Smooth muscle cell (in vitro differentiated cells): ENCODE data around the gene AKAP8. TPM values are rescaled to one million over a fixed set of nuclear protein-coding genes. Genes with fewer than 3 reads are reported as not detected.
A peak's percentile ranks its signal among the peaks of the same experiment; 100 is the strongest.
"Not testable (repeated sequence)": the region's sequence is repeated elsewhere in the genome, so short reads cannot be mapped to it uniquely, and the experiment has no call there.

Experiments used
- DNase-seq: peaks from one replicate; lab custom pipeline; 2025; ENCODE audit not compliant: unreplicated experiment; lab: John Stamatoyannopoulos, UW
- H2AFZ ChIP-seq: fragments of 200-600 bp; sonication (generic); 2 replicates; pipeline ENCODE4 v1.6.0; 2016; ENCODE audit warnings: antibody characterized with exemption, low read depth, mild to moderate bottlenecking
- H3F3A ChIP-seq: fragments of 200-600 bp; sonication (generic); 2 replicates; pipeline ENCODE4 v1.6.0; 2017; ENCODE audit warnings: antibody characterized with exemption, low read depth
- H3K27ac ChIP-seq: fragments of 200-600 bp; sonication (generic); 2 replicates; pipeline ENCODE4 v1.5.1; 2016; ENCODE audit warnings: low read depth, mild to moderate bottlenecking
- H3K27me3 ChIP-seq: fragments of 200-600 bp; sonication (generic); 2 replicates; pipeline ENCODE4 v1.6.1; 2016; ENCODE audit warnings: low read depth, mild to moderate bottlenecking
- H3K36me3 ChIP-seq: fragments of 200-600 bp; sonication (generic); 2 replicates; pipeline ENCODE4 v1.5.1; 2016; ENCODE audit warnings: low read depth
- H3K4me1 ChIP-seq: fragments of 200-600 bp; sonication (generic); 2 replicates; pipeline ENCODE4 v1.5.1; 2016; ENCODE audit warnings: low read depth
- H3K4me2 ChIP-seq: fragments of 200-600 bp; sonication (generic); 2 replicates; pipeline ENCODE4 v1.6.0; 2016; ENCODE audit warnings: mild to moderate bottlenecking
- H3K4me3 ChIP-seq: fragments of 200-600 bp; sonication (generic); 2 replicates; pipeline ENCODE4 v1.5.1; 2016; ENCODE audit warnings: mild to moderate bottlenecking
- H3K79me2 ChIP-seq: fragments of 200-600 bp; sonication (generic); 2 replicates; pipeline ENCODE4 v1.6.0; 2016; ENCODE audit warnings: low read depth, mild to moderate bottlenecking
- H3K9ac ChIP-seq: fragments of 200-600 bp; sonication (generic); 2 replicates; pipeline ENCODE4 v1.6.0; 2016; ENCODE audit warnings: low read depth
- H3K9me3 ChIP-seq: fragments of 200-600 bp; sonication (generic); replicated peaks from 2 replicates; pipeline ENCODE4 v1.5.1; 2016; ENCODE audit warnings: low read depth
- H4K20me1 ChIP-seq: fragments of 200-600 bp; sonication (generic); 2 replicates; pipeline ENCODE4 v1.6.0; 2016; ENCODE audit warnings: low read depth
- CTCF ChIP-seq: fragments of 200-600 bp; sonication (generic); IDR thresholded peaks from 2 replicates; pipeline ENCODE4 v1.5.1; 2017; ENCODE audit warnings: borderline replicate concordance, mild to moderate bottlenecking, antibody characterized with exemption; ENCODE audit not compliant: insufficient read depth, poor library complexity, severe bottlenecking
- WGBS: methylation state at CpG from one replicate; pipeline ENCODE4 v1.1.7; 2016; ENCODE audit warnings: low lambda C conversion rate; 5-methylcytosine and 5-hydroxymethylcytosine counted together
- polyA plus RNA-seq: library from polyadenylated mRNA; unstranded; fragments of >200 nt; fragmentation: Nextera tagmentation; extraction: Ambion mirVana; gene quantifications from 2 replicates; pipeline ENCODE4 v1.2.1, GENCODE V29; 2016
- total RNA-seq: library from RNA; depleted of rRNA; stranded (reverse); fragments of >200 nt; gene quantifications from 2 replicates; pipeline ENCODE4 v1.2.3, GENCODE V29; 2014

Gene AKAP8
- total and polyA plus RNA-seq, 2 experiments from 2014 or later = 12.0 to 19.1 TPM

GRCh38 chr19:15418579-15419412, 39.2 kb upstream of the AKAP8 start, which contains the start of gene AKAP8L:
Gene AKAP8L (minus strand): TSS chr19:15418988. CDS start chr19:15418923, 65 bp downstream.
- DNase-seq = peak; percentile 89
- H3K4me2 ChIP-seq = peak within 1 kb of the TSS; percentile 95
- peak within 1 kb of the TSS; percentile 76 for H3K27ac ChIP-seq
- H3F3A ChIP-seq = peaks cover 9% of the 10 kb centered on the region
- peaks cover 19% of the 10 kb centered on the region for H3K4me1 ChIP-seq
- under 1% methylated on average over 55 of the region's 61 CpGs for WGBS
- peaks cover 50% of the 10 kb centered on the region for H3K79me2 ChIP-seq
- no peaks in the 10 kb centered on the region for H3K9me3 ChIP-seq
- peak within 1 kb of the TSS; percentile 90 for H3K9ac ChIP-seq
- no peaks in the 10 kb centered on the region for H3K27me3 ChIP-seq
- TF ChIP-seq CTCF = peak; percentile 60
- H2AFZ ChIP-seq = peak within 1 kb of the TSS; percentile 15
- H4K20me1 ChIP-seq = peaks cover 44% of the 10 kb centered on the region
- peak within 1 kb of the TSS; percentile 62 for H3K4me3 ChIP-seq
- peaks cover 9% of the 10 kb centered on the region for H3K36me3 ChIP-seq

- peak overlapping the region; percentile 95 for H3K4me2 ChIP-seq
- under 1% methylated on average over 16 of the region's 16 CpGs for WGBS
- H4K20me1 ChIP-seq = peaks cover 50% of the 10 kb centered on the region
- H3K9me3 ChIP-seq = no peaks in the 10 kb centered on the region
- H3K4me3 ChIP-seq = peak overlapping the region; percentile 62
- peaks cover 3% of the 10 kb centered on the region for H3K36me3 ChIP-seq
- no peak for TF ChIP-seq CTCF
- peak overlapping the region; percentile 90 for H3K9ac ChIP-seq
- H3K79me2 ChIP-seq = peaks cover 56% of the 10 kb centered on the region
- H3K4me1 ChIP-seq = peaks cover 19% of the 10 kb centered on the region
- DNase-seq = no peak
- H3K27ac ChIP-seq = peak overlapping the region; percentile 76
- peak overlapping the region; percentile 15 for H2AFZ ChIP-seq
- H3F3A ChIP-seq = peaks cover 9% of the 10 kb centered on the region
- H3K27me3 ChIP-seq = no peaks in the 10 kb centered on the region
These were observed 38.6 kb upstream of the AKAP8 start for GRCh38 chr19:15418231-15418578.

- no peak for TF ChIP-seq CTCF
- Histone ChIP-seq H3K4me3 (peak overlapping the region; percentile 62), H3K4me2 (peak overlapping the region; percentile 95), H2AFZ (no peak overlapping the region), H3K27me3 (no peaks in the 10 kb centered on the region), H3K79me2 (peaks cover 61% of the 10 kb centered on the region), H3K4me1 (peaks cover 19% of the 10 kb centered on the region), H3F3A (peaks cover 9% of the 10 kb centered on the region), H3K9ac (peak overlapping the region; percentile 90), H4K20me1 (peaks cover 55% of the 10 kb centered on the region), H3K27ac (peak overlapping the region; percentile 76), H3K36me3 (no peaks in the 10 kb centered on the region), H3K9me3 (no peaks in the 10 kb centered on the region)
- WGBS = 22% methylated on average over 9 of the region's 9 CpGs
- DNase-seq = no peak
These were observed 38.1 kb upstream of the AKAP8 start for GRCh38 chr19:15417699-15418098.

- Histone ChIP-seq H3K79me2 (peaks cover 100% of the 10 kb centered on the region), H3K27ac (peak overlapping the region; percentile 13), H3K4me1 (peaks cover 13% of the 10 kb centered on the region), H3K9me3 (no peaks in the 10 kb centered on the region), H3K36me3 (peaks cover 6% of the 10 kb centered on the region), H4K20me1 (peaks cover 100% of the 10 kb centered on the region), H3K27me3 (no peaks in the 10 kb centered on the region), H2AFZ (no peak overlapping the region), H3K4me2 (peak overlapping the region; percentile 54), H3K4me3 (no peak overlapping the region), H3K9ac (no peak overlapping the region), H3F3A (no peaks in the 10 kb centered on the region)
- no peak for TF ChIP-seq CTCF
- DNase-seq = no peak
- WGBS = 83% methylated on average over 4 of the region's 4 CpGs
These were observed 33.2 kb upstream of the AKAP8 start for GRCh38 chr19:15412832-15413231.

- H4K20me1 ChIP-seq = peaks cover 100% of the 10 kb centered on the region
- 96% methylated on average over 2 of the region's 2 CpGs for WGBS
- H2AFZ ChIP-seq, H3K4me2 ChIP-seq, H3K9ac ChIP-seq, H3K4me1 ChIP-seq, H3F3A ChIP-seq, H3K27me3 ChIP-seq, H3K36me3 ChIP-seq, H3K4me3 ChIP-seq, H3K9me3 ChIP-seq, DNase-seq: not testable (repeated sequence)
- H3K27ac ChIP-seq = peak overlapping the region; percentile 15
- peaks cover 100% of the 10 kb centered on the region for H3K79me2 ChIP-seq
These were observed 31.8 kb upstream of the AKAP8 start for GRCh38 chr19:15411351-15411750.
